ENCODE results near the gene PLXNA4. TPM values are rescaled to one million over a fixed set of nuclear protein-coding genes. Genes with fewer than 3 reads are reported as not detected.

The PLXNA4 gene
- total RNA-seq, 1 donor from 2014 or later, result 16.2 TPM

GRCh38 chr7:132134814-132135445, 441.3 kb downstream of the PLXNA4 start:
- Mint-ChIP-seq H3K4me1 (ENCODE audit: low read depth, unreplicated experiment) (no peaks in the 10 kb centered on the region), H3K4me3 (ENCODE audit: unreplicated experiment) (no peak overlapping the region), H3K36me3 (ENCODE audit: unreplicated experiment) (peaks cover 8% of the 10 kb centered on the region), H3K27ac (ENCODE audit: unreplicated experiment) (no peak overlapping the region), H3K27me3 (ENCODE audit: unreplicated experiment) (peaks cover 8% of the 10 kb centered on the region), H3K9me3 (ENCODE audit: unreplicated experiment) (peaks cover 4% of the 10 kb centered on the region)
- DNase-seq, result no peak
- no peak for TF ChIP-seq CTCF (IDR thresholded peaks at IDR 0.05; ENCODE audit: partially characterized antibody, unreplicated experiment)

GRCh38 chr7:132133501-132133900, 442.8 kb downstream of the PLXNA4 start:
- no peak overlapping the region for H3K27ac Mint-ChIP-seq (ENCODE audit: unreplicated experiment)
- DNase-seq, result no peak
- H3K4me3 Mint-ChIP-seq (ENCODE audit: unreplicated experiment), result no peak overlapping the region
- peaks cover 8% of the 10 kb centered on the region for H3K27me3 Mint-ChIP-seq (ENCODE audit: unreplicated experiment)
- no peaks in the 10 kb centered on the region for H3K4me1 Mint-ChIP-seq (ENCODE audit: low read depth, unreplicated experiment)
- peaks cover 17% of the 10 kb centered on the region for H3K36me3 Mint-ChIP-seq (ENCODE audit: unreplicated experiment)
- no peak for TF ChIP-seq CTCF (IDR thresholded peaks at IDR 0.05; ENCODE audit: partially characterized antibody, unreplicated experiment)
- H3K9me3 Mint-ChIP-seq (ENCODE audit: unreplicated experiment), result peaks cover 8% of the 10 kb centered on the region

- TF ChIP-seq CTCF (IDR thresholded peaks at IDR 0.05; ENCODE audit: partially characterized antibody, unreplicated experiment), result no peak
- Mint-ChIP-seq H3K9me3 (ENCODE audit: unreplicated experiment) (peaks cover 5% of the 10 kb centered on the region), H3K4me1 (ENCODE audit: low read depth, unreplicated experiment) (peaks cover 2% of the 10 kb centered on the region), H3K36me3 (ENCODE audit: unreplicated experiment) (peaks cover 30% of the 10 kb centered on the region), H3K27ac (ENCODE audit: unreplicated experiment) (no peak overlapping the region), H3K4me3 (ENCODE audit: unreplicated experiment) (no peak overlapping the region), H3K27me3 (ENCODE audit: unreplicated experiment) (peaks cover 8% of the 10 kb centered on the region)
- DNase-seq, result no peak
Observed at GRCh38 chr7:132131196-132131595, 445.1 kb downstream of the PLXNA4 start.

- Mint-ChIP-seq H3K4me3 (ENCODE audit: unreplicated experiment) (peak overlapping the region; percentile 2), H3K36me3 (ENCODE audit: unreplicated experiment) (peaks cover 30% of the 10 kb centered on the region), H3K4me1 (ENCODE audit: low read depth, unreplicated experiment) (peaks cover 2% of the 10 kb centered on the region), H3K27ac (ENCODE audit: unreplicated experiment) (no peak overlapping the region), H3K9me3 (ENCODE audit: unreplicated experiment) (peaks cover 4% of the 10 kb centered on the region), H3K27me3 (ENCODE audit: unreplicated experiment) (peaks cover 8% of the 10 kb centered on the region)
- no peak for DNase-seq
- TF ChIP-seq CTCF (IDR thresholded peaks at IDR 0.05; ENCODE audit: partially characterized antibody, unreplicated experiment), result no peak
Observed at GRCh38 chr7:132130497-132130896, 445.8 kb downstream of the PLXNA4 start.

GRCh38 chr7:132125872-132126595, 450.2 kb downstream of the PLXNA4 start:
- peaks cover 6% of the 10 kb centered on the region for H3K27me3 Mint-ChIP-seq (ENCODE audit: unreplicated experiment)
- no peak for TF ChIP-seq CTCF (IDR thresholded peaks at IDR 0.05; ENCODE audit: partially characterized antibody, unreplicated experiment)
- H3K27ac Mint-ChIP-seq (ENCODE audit: unreplicated experiment), result no peak overlapping the region
- H3K4me3 Mint-ChIP-seq (ENCODE audit: unreplicated experiment), result no peak overlapping the region
- peaks cover 30% of the 10 kb centered on the region for H3K36me3 Mint-ChIP-seq (ENCODE audit: unreplicated experiment)
- H3K4me1 Mint-ChIP-seq (ENCODE audit: low read depth, unreplicated experiment), result peaks cover 2% of the 10 kb centered on the region
- H3K9me3 Mint-ChIP-seq (ENCODE audit: unreplicated experiment), result peaks cover 4% of the 10 kb centered on the region
- DNase-seq, result no peak
